HG02970 (cell line): ENCODE results near the gene XIST.
"Not testable (repeated sequence)": the region's sequence is repeated elsewhere in the genome, so short reads cannot be mapped to it uniquely, and the experiment has no call there.

Source experiments
- ATAC-seq: cut with Tn5 transposase; IDR thresholded peaks from one replicate; pipeline ENCODE4 v1.9.1; 2021; ENCODE audit warnings: mild to moderate bottlenecking, moderate library complexity, moderate number of reproducible peaks; ENCODE audit not compliant: unreplicated experiment, low FRiP score

The XIST gene

GRCh38 chrX:73852467-73852866 is at the start of gene XIST:
XIST (minus strand) TSS chrX:73852714.
- no peak for ATAC-seq

GRCh38 chrX:73898315-73898714 is 45.8 kb upstream of the XIST start:
- ATAC-seq = not testable (repeated sequence)

- ATAC-seq = not testable (repeated sequence)
Measured at GRCh38 chrX:73892515-73893090, 40.1 kb upstream of the XIST start.

GRCh38 chrX:73882260-73882659 is 29.7 kb upstream of the XIST start:
- ATAC-seq = not testable (repeated sequence)

GRCh38 chrX:73877687-73878086 is 25.2 kb upstream of the XIST start:
- ATAC-seq = no peak

- ATAC-seq = no peak
Measured at GRCh38 chrX:73876911-73877310, 24.4 kb upstream of the XIST start.

GRCh38 chrX:73868916-73869315 is 16.4 kb upstream of the XIST start:
- ATAC-seq = no peak

- no peak for ATAC-seq
Measured at GRCh38 chrX:73867144-73867543, 14.6 kb upstream of the XIST start.

- no peak for ATAC-seq
Measured at GRCh38 chrX:73863852-73864251, 11.3 kb upstream of the XIST start.

- no peak for ATAC-seq
Measured at GRCh38 chrX:73863268-73863667, 10.8 kb upstream of the XIST start.

GRCh38 chrX:73859622-73860021 is 7.1 kb upstream of the XIST start:
- ATAC-seq = no peak

- no peak for ATAC-seq
Measured at GRCh38 chrX:73855546-73855945, 3.0 kb upstream of the XIST start.

- ATAC-seq = no peak
Measured at GRCh38 chrX:73852022-73852421, 492 bp downstream of the XIST start.

GRCh38 chrX:73851014-73852009 is 1.2 kb downstream of the XIST start:
- ATAC-seq = peak; percentile 77

GRCh38 chrX:73850124-73851013 is 2.1 kb downstream of the XIST start:
- no peak for ATAC-seq

GRCh38 chrX:73849073-73849472 is 3.4 kb downstream of the XIST start:
- ATAC-seq = no peak

- no peak for ATAC-seq
Measured at GRCh38 chrX:73847991-73848390, 4.5 kb downstream of the XIST start.

GRCh38 chrX:73847100-73847499 is 5.4 kb downstream of the XIST start:
- ATAC-seq = no peak

- ATAC-seq = no peak
Measured at GRCh38 chrX:73842541-73843234, 9.8 kb downstream of the XIST start.

- ATAC-seq = no peak
Measured at GRCh38 chrX:73841337-73841736, 11.2 kb downstream of the XIST start.
